GM20000 (cell line): ENCODE measurements around the gene RAB6B.

Experiments
- DNase-seq: peaks from one replicate; pipeline ENCODE4 v3.0.0; 2012; ENCODE audit warnings: low spot score
- CTCF ChIP-seq: IDR thresholded peaks from 2 replicates; pipeline ENCODE4 v1.5.1; 2012; ENCODE audit warnings: mild to moderate bottlenecking, control low read depth; ENCODE audit errors: extremely low read depth, missing control alignments

RAB6B gene

GRCh38 chr3:133857767-133858166 is 37.9 kb downstream of the RAB6B start:
- TF ChIP-seq CTCF: no peak
- DNase-seq: no peak

DNA sequence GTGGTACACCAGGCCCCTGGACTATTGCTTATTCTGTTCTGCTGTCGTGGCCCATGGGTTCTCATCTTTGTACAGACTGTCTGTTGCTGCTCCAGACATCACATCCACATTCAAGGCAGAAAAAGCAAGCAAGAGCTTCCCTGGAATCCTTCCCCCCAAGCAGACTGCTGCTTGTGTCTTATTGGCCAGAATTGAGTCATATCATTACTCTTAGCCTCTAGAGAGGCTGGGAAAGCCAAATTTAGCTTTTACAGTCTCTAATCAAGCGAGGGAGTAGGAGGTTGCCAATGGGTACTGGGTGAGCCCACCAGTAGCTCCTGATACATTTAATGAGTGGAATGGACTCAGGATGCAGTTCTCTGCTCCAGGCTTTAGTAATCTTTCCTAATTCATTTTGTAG is 39.4 kb downstream of the RAB6B start:
- no peak for TF ChIP-seq CTCF
- DNase-seq: no peak

DNA sequence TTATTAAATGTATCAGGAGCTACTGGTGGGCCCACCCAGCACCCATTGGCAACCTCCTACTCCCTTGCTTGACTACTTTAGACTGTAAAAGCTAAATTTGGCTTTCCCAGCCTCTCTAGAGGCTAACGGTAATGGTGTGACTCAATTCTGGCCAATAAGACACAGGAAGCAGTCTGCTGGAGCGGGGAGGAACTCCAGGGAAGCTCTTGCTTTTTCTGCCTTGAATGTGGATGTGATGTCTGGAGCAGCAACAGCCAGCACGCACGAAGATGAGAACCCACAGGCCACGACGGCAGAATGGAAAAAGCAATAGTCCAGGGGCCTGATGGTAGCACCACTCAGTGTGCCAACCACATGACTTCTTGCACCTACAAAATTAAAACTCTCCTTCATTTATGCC is 39.9 kb downstream of the RAB6B start:
- DNase-seq: no peak
- no peak for TF ChIP-seq CTCF

DNA sequence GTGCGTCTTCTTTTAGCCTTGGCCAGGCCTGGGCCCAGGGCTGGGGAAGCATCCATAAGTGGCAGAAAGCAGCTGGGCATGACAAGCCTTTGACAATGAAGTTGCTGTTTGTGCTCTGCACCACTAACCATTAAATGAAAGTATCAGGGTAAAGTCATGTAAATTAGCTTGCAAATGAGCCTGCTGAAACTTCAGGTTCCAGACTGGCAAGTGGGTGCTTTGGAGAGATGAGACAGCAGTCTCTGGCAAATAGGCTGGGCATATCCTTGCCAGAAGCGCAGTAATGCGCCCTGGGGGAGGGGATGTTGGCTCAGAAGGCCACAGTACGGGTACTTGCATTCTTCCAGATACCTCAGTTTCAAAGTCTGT is 40.7 kb downstream of the RAB6B start:
- no peak for TF ChIP-seq CTCF

DNA sequence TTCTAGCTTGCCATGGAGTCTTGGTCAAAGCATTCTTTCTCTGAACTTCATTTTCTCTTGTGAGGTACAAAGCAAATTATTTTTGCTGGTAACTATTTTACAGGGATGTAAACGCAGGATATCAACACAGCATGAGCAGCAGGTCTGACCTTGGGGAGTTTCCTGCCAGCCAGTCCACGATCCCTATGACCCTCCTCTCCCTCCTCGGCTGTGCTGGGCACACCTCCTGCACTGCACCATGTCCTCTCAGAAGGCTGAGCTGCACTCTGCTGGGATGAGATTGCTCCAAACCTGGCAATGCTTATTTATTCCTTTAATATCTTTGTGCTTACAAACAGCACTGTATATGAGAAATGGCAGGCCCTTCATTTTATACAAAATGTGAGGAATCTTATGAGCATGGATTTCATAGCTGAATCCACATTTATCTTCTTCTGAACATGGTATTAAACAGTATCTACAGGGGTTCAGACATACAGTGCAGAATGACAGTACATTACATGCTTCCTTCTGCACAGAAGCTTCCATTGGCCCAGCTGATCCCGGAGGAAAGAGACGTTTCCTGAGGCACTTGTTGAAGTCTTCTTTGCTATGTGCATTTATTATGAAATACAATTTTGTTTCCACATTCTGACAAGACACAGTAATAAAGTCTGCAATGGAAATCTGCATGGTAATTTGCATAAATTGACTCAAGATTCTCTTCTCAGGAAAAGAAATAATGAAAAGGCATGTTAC is 41.2 kb downstream of the RAB6B start:
- DNase-seq: no peak
- TF ChIP-seq CTCF: no peak

More for the DNA sequence above, 40.7 kb downstream of the RAB6B start:
- DNase-seq: no peak

GRCh38 chr3:133853925-133854227 is 41.8 kb downstream of the RAB6B start:
- no peak for TF ChIP-seq CTCF
- DNase-seq: no peak

DNA sequence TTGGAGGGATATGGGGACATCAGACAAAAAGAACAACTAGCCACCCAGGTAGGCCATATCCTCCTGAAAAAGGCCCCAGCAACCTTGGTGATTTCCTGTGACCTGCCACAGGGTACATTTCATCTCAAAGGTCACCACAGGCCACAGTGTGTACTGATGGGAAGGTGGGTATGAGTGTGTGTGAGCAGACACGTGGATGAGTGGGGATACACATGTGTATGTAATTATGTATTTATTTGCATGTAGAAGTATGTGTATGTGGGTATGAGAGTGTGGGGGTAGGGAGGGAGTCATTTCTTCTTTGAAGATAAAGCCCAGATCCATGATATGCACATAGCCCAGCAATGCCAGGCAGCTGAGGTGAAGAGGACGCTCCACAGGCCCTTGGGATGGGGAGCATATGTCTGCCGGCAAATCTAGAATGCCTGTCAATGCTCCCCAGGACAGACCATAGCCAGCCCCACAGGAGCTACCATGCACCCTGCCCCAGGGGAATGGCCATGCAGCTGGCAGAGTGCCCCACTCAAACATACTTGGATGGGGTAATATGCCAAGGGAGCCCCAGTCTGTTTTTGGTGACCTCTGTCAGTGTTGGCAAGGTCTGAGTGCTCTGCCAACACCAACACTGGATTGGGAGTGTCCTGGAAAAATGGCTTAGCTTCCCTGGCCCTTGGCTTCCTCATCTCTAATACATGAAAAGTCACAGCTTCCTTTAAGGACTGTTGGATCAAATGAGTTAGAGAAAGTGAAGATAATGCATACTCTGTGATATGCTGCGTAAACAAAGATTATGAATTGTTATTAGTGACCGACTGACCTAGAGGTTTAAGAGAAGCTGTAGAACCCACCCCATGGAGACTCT is 42.4 kb downstream of the RAB6B start:
- TF ChIP-seq CTCF: no peak
- DNase-seq: no peak
